Uterus (tissue), 2 donors: ENCODE results near the gene OTOP2.

Experiments used
- CTCF ChIP-seq, 4 experiments: fragments of 200-600 bp in 2 of 4; fragments of 450-650 bp in 2 of 4; sonication (generic) in 2 of 4; IDR thresholded peaks; one replicate each; pipeline ENCODE4 v1.5.1; 2016 to 2019; ENCODE audit warnings: antibody characterized with exemption in 4 of 4, mild to moderate bottlenecking in 2 of 4, moderate library complexity in 1 of 4
- POLR2A ChIP-seq, 2 donors: fragments of 450-650 bp; IDR thresholded peaks; one replicate each; pipeline ENCODE4 v1.6.1; 2016; ENCODE audit warnings: antibody characterized with exemption in 2 of 2, mild to moderate bottlenecking in 1 of 2, moderate library complexity in 1 of 2

GRCh38 chr17:74892974-74893911 is 30.8 kb upstream of the OTOP2 start, which contains the start of gene FADS6:
- TF ChIP-seq CTCF (IDR thresholded peaks at IDR 0.05) (no peak), POLR2A (IDR thresholded peaks at IDR 0.05) (no peak)
